HFF-Myc (cell line): ENCODE measurements around the gene UBA52.
A peak's percentile ranks its signal among the peaks of the same experiment; 100 is the strongest.

ENCODE experiments used
- DNase-seq: peaks from one replicate; pipeline ENCODE4 v3.0.0-alpha.2; 2011; ENCODE audit warnings: low read depth; ENCODE audit errors: extremely low read depth
- H3K4me3 ChIP-seq: replicated peaks from 2 replicates; pipeline ENCODE4 v1.5.1; 2011; ENCODE audit warnings: low read depth, mild to moderate bottlenecking, control low read depth, low read length
- TF ChIP-seq, protein P1 (sequence below): IDR thresholded peaks from 2 replicates; pipeline ENCODE4 v1.5.1; 2012; ENCODE audit warnings: mild to moderate bottlenecking, low read depth, low read length, control low read depth; ENCODE audit errors: missing control alignments

Gene UBA52

DNA sequence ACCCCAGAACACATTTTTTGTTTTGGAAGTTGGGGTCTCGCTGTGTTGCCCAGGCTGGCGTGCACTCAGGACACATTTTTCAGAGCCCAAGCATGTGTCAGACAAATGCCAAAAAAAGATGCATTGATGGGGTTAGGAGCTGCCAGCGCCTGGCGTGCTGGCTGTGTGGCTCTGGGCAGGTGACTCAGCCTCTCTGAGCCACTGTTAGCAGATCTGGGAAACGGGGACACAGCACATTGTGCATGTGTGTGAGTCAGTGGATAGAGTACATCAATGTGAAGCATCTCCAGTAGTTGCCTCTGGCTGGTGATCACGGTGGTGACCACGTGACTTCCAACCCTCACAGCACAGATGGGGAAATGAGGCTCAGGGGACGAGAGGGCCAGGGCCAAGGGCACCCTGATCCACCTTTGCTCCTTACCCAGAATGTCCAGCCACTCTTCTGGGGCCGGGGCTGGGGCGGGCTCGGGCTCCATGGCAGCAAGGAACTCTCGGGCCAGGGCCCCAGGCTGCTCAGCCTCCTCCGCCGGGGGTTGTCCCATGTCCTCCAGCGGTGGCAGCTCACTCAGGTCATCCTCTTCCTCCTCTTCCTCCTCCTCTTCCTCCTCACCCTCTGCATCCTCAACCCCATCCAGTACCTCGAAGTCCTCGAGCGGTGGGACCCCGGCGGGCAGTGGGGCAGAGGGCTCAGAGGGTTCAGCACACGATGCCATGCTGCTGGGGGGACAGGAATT lies 30.2 kb upstream of the UBA52 start:
- H3K4me3 ChIP-seq, result no peak overlapping the region
- no peak for DNase-seq

DNA sequence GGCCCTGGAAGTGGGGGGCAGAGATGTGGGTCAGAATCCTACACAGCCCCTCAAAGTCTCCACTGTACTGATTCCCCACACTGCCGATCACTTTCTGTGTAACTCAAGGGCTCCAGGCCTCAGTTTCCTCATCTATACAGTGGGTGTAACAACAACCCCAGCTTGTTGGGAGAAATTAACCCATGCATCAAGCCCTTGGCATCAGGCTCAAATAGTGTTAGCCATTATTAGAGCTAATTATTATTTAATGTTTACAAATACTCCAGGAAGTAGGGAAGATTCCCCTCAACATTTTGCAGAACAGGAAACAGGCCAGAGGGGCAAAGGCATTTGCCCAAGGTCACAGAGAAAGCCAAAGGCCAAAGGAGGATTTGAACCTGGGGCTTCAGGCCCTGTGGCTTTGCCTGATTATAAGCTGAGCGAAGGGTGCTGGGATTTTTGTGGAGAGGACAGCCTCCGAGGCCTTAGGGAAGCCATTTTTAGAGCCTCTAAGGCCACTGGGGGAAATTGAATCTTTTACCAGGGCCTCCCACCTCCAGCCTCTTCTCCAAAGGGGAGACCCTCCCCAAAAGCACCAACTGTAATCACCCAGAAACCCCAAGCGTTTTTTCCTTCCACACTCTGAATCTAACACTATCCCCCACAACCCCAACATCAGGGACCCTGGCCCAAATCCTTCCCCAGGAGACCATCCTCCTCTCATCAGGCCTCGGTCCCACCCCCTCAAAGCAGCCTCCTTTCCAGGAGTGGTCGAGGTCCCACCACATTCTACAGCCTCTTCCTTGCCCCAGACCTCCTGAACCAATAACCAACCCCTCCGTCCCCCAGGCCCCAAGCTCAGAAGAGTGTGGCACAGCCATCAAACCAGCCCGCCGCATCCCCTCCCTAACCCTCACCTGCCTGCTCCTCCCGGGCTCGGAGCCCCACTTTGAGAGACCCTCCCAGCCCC lies 29.4 kb upstream of the UBA52 start:
- TF ChIP-seq, protein P1, sequence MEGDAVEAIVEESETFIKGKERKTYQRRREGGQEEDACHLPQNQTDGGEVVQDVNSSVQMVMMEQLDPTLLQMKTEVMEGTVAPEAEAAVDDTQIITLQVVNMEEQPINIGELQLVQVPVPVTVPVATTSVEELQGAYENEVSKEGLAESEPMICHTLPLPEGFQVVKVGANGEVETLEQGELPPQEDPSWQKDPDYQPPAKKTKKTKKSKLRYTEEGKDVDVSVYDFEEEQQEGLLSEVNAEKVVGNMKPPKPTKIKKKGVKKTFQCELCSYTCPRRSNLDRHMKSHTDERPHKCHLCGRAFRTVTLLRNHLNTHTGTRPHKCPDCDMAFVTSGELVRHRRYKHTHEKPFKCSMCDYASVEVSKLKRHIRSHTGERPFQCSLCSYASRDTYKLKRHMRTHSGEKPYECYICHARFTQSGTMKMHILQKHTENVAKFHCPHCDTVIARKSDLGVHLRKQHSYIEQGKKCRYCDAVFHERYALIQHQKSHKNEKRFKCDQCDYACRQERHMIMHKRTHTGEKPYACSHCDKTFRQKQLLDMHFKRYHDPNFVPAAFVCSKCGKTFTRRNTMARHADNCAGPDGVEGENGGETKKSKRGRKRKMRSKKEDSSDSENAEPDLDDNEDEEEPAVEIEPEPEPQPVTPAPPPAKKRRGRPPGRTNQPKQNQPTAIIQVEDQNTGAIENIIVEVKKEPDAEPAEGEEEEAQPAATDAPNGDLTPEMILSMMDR, result no peak
- DNase-seq, result no peak
- H3K4me3 ChIP-seq, result peak overlapping the region; percentile 57

More for the DNA sequence above, 30.2 kb upstream of the UBA52 start:
- TF ChIP-seq, protein P1, result no peak

- DNase-seq, result no peak
- H3K4me3 ChIP-seq, result peak within 1 kb of the TSS; percentile 57
These were observed 28.5 kb upstream of the UBA52 start, which contains the start of gene FKBP8 for GRCh38 chr19:18542941-18543813. Gene FKBP8, minus strand, starts transcription at chr19:18543573. Its CDS starts 1,603 bp downstream, at chr19:18541970.

GRCh38 chr19:18543814-18544475 lies 27.7 kb upstream of the UBA52 start:
- TF ChIP-seq, protein P1, result no peak
- DNase-seq, result no peak
- H3K4me3 ChIP-seq, result peak overlapping the region; percentile 57

More at GRCh38 chr19:18542941-18543813, 28.5 kb upstream of the UBA52 start, which contains the start of gene FKBP8:
- TF ChIP-seq, protein P1, result no peak

DNA sequence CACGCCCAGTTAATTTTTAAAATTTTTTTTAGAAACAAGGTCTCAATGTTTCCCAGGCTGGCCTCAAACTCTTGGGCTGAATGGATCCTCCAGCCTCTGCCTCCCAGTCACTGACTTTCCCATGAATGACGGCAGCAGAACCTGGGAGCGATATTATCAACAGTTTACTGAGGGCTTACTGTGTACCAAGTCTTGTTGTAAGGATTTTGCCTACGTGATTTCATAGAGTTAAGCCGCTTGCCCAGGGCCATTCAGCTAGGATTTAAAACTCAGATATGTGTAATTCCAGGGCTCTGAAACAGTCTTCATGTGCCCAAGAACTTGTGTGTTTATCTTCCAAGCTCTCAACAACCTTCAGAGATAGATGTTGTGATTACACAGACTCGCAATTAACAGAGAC lies 20.0 kb upstream of the UBA52 start:
- no peak for DNase-seq
- TF ChIP-seq, protein P1, result no peak

More for the DNA sequence above, 20.0 kb upstream of the UBA52 start:
- no peak overlapping the region for H3K4me3 ChIP-seq
